ENCODE data around the gene CPN1. TPM values are rescaled to one million over a fixed set of nuclear protein-coding genes. Genes with fewer than 3 reads are reported as not detected.

Gene CPN1
- total RNA-seq, 1 experiment from 2014 or later: 0.12 TPM

- DNase-seq (ENCODE audit: low read depth, low spot score) (no peak), ATAC-seq (no peak)
- Histone ChIP-seq H2AFZ (ENCODE audit: low read depth, low read length, poor library complexity, severe bottlenecking) (no peak overlapping the region), H3K4me2 (ENCODE audit: low read length) (no peak overlapping the region), H3K4me3 (replicated peaks in 1 of 2; ENCODE audit: low read depth in 1 of 2, low read length in 2 of 2) (no peak overlapping the region), H3K9me2 (ENCODE audit: insufficient read depth) (no peaks in the 10 kb centered on the region), H3K9ac (ENCODE audit: low read length) (no peak overlapping the region), H3K79me2 (ENCODE audit: insufficient read depth, low read length) (no peaks in the 10 kb centered on the region), H3K27me3 (ENCODE audit: insufficient read depth, low read length) (no peaks in the 10 kb centered on the region), H3K36me3 (ENCODE audit: control insufficient read depth in 1 of 2, insufficient read depth in 2 of 2, low read length in 2 of 2) (no peaks in the 10 kb centered on the region), H4K20me1 (ENCODE audit: insufficient read depth) (no peaks in the 10 kb centered on the region), H3K27ac (ENCODE audit: low read depth, low read length) (no peak overlapping the region), H3K9me3 (ENCODE audit: control insufficient read depth in 1 of 2, insufficient read depth in 1 of 2, low read depth in 1 of 2, low read length in 2 of 2) (no peaks in the 10 kb centered on the region), H3K4me1 (ENCODE audit: control insufficient read depth in 1 of 2, insufficient read depth in 2 of 2, low read length in 2 of 2) (peaks cover 7 to 11% of the 10 kb centered on the region in 2 experiments; a peak in 3 of 4 replicates)
- TF ChIP-seq ZBTB33 (IDR thresholded peaks at IDR 0.05; ENCODE audit: extremely low read depth, insufficient replicate concordance, low read length) (no peak), REST (IDR thresholded peaks at IDR 0.05; ENCODE audit: low read depth) (no peak)
- ChIA-PET RAD21 (ENCODE audit: low non-redundant PET in 1 of 2, low total read pairs in 2 of 2, uncharacterized antibody in 2 of 2, unreplicated experiment in 2 of 2) (no interaction called here), CTCF (no interaction called here), POLR2A (no interaction called here)
- intact Hi-C loops (cut with micrococcal nuclease): no loop called here
- no TSS peak for BruUV-seq (replicated peaks)
These were observed 33.5 kb upstream of the CPN1 start for GRCh38 chr10:100114976-100115770.
